GM12878 (cell line): ENCODE data around the gene PTPRJ. TPM values are rescaled to one million over a fixed set of nuclear protein-coding genes. Genes with fewer than 3 reads are reported as not detected.

Experiments
- ATAC-seq: fragments of 200-7000 bp; cut with Tn5 transposase; 3 replicates; pipeline ENCODE4 v1.9.1; 2020; ENCODE audit warnings: mild to moderate bottlenecking, moderate library complexity
- BruUV-seq: library from RNA; stranded (reverse); fragments of 400-500 nt; replicated peaks from 2 replicates; lab custom pipeline; 2021; lab: Mats Ljungman, UMichigan
- CTCF ChIA-PET: fragments of 300-600 bp; sonication (Branson Sonifier 250); formaldehyde crosslinking; extraction: SDS; loops from one replicate; lab custom pipeline; 2021; ENCODE audit warnings: inconsistent platforms; lab: Yijun Ruan, JAX
- POLR2A ChIA-PET: fragments of 350-600 bp; formaldehyde crosslinking; extraction: SDS; loops from one replicate; lab custom pipeline; 2021; ENCODE audit warnings: inconsistent platforms; lab: Charles Lee
- RAD21 ChIA-PET: fragments of 300-600 bp; sonication (Branson Sonifier 250); formaldehyde crosslinking; loops from one replicate; lab custom pipeline; 2023; ENCODE audit warnings: antibody characterized with exemption; ENCODE audit not compliant: unreplicated experiment; lab: Charles Lee
- SMC1A ChIA-PET: fragments of 300-600 bp; sonication (Branson Sonifier 250); formaldehyde crosslinking; loops from one replicate; lab custom pipeline; 2023; ENCODE audit not compliant: unreplicated experiment, uncharacterized antibody; lab: Charles Lee
- DNase-seq: peaks from one replicate; pipeline ENCODE4 v3.0.0-alpha.2; 2011; ENCODE audit warnings: low read depth, low spot score
- FAIRE-seq: peaks from 3 replicates; lab custom pipeline; 2011; peaks lifted over from hg19 to GRCh38; lab: Jason Lieb, UNC
- H2AFZ ChIP-seq: 2 replicates; pipeline ENCODE4 v1.6.0; 2011; ENCODE audit warnings: low read depth, low read length, control low read depth; ENCODE audit not compliant: control insufficient read depth
- H3K27ac ChIP-seq: 2 replicates; pipeline ENCODE4 v1.5.1; 2011; ENCODE audit warnings: control low read depth; ENCODE audit not compliant: control insufficient read depth, insufficient read depth
- H3K27me3 ChIP-seq, 2 experiments: replicated peaks in 1 of 2; 2 replicates each; pipeline versions ENCODE4 v1.6.0 to v1.6.1; 2011; ENCODE audit warnings: low read length in 1 of 2; ENCODE audit not compliant: control insufficient read depth in 2 of 2, insufficient read depth in 2 of 2
- H3K36me3 ChIP-seq, 2 experiments: 2 replicates each; pipeline ENCODE4 v1.5.1; 2011; ENCODE audit warnings: low read length in 1 of 2; ENCODE audit not compliant: control insufficient read depth in 2 of 2, insufficient read depth in 2 of 2
- H3K4me1 ChIP-seq: 2 replicates; pipeline ENCODE4 v1.6.1; 2011; ENCODE audit warnings: mild to moderate bottlenecking, low read length, moderate library complexity, mixed read lengths; ENCODE audit not compliant: control insufficient read depth, insufficient read depth
- H3K4me2 ChIP-seq: 2 replicates; pipeline ENCODE4 v1.6.0; 2011; ENCODE audit warnings: control low read depth; ENCODE audit not compliant: control insufficient read depth, insufficient read depth
- H3K4me3 ChIP-seq: fragments of 200-600 bp; sonication (generic); 2 replicates; pipeline ENCODE4 v1.5.1; 2016
- H3K79me2 ChIP-seq: 2 replicates; pipeline ENCODE4 v1.6.0; 2011; ENCODE audit warnings: low read length; ENCODE audit not compliant: control insufficient read depth, insufficient read depth
- H3K9ac ChIP-seq: 2 replicates; pipeline ENCODE4 v1.8.0; 2011; ENCODE audit warnings: low read length, control low read depth, mixed read lengths; ENCODE audit not compliant: control insufficient read depth, insufficient read depth
- H3K9me3 ChIP-seq: replicated peaks from 3 replicates; pipeline ENCODE4 v1.5.1; 2011; ENCODE audit warnings: mild to moderate bottlenecking, low read length; ENCODE audit not compliant: control insufficient read depth, insufficient read depth
- H4K20me1 ChIP-seq: 2 replicates; pipeline ENCODE4 v1.6.0; 2011; ENCODE audit not compliant: control insufficient read depth, insufficient read depth
- CHD4 ChIP-seq: fragments of 200-600 bp; sonication (generic); IDR thresholded peaks from 2 replicates; pipeline ENCODE4 v1.6.1; 2016; ENCODE audit warnings: mild to moderate bottlenecking
- KLF5 ChIP-seq: fragments of 450-650 bp; IDR thresholded peaks from 2 replicates; pipeline ENCODE4 v1.6.1; 2014; ENCODE audit warnings: mild to moderate bottlenecking; ENCODE audit not compliant: partially characterized antibody
- NFXL1 ChIP-seq: fragments of 450-650 bp; IDR thresholded peaks from 2 replicates; pipeline ENCODE4 v1.6.1; 2017; ENCODE audit warnings: antibody characterized with exemption, mild to moderate bottlenecking, borderline replicate concordance
- POU2F2 ChIP-seq: IDR thresholded peaks from 3 replicates; pipeline ENCODE4 v1.6.1; 2011; ENCODE audit warnings: low read depth, mild to moderate bottlenecking, low read length, borderline replicate concordance
- RUNX3 ChIP-seq: IDR thresholded peaks from 2 replicates; pipeline ENCODE4 v1.6.1; 2012; ENCODE audit warnings: low read length, inconsistent platforms
- TCF12 ChIP-seq: IDR thresholded peaks from 2 replicates; pipeline ENCODE4 v1.6.1; 2011; ENCODE audit warnings: low read depth, mild to moderate bottlenecking, low read length
- WGBS: methylation state at CpG from one replicate; pipeline ENCODE4 v1.1.6; 2016; ENCODE audit warnings: low lambda C conversion rate; ENCODE audit not compliant: insufficient replicate concordance, insufficient coverage; ENCODE audit errors: missing lambda C conversion rate; 5-methylcytosine and 5-hydroxymethylcytosine counted together
- in situ Hi-C: fragments of 300-500 bp; cut with MboI; formaldehyde crosslinking; loops from 9 replicates; pipeline ENCODE4 v1.14.3; 2018; ENCODE audit warnings: mixed read lengths
- intact Hi-C: fragments of 100-400 bp; cut with micrococcal nuclease; formaldehyde crosslinking; loops from one replicate; pipeline ENCODE4 v1.14.2; 2022; ENCODE audit not compliant: unreplicated experiment
- polyA plus RNA-seq, 11 experiments: library from polyadenylated mRNA; depleted of rRNA in 4 of 11; unstranded in 6 of 11; stranded (reverse) in 5 of 11; fragments of >200 nt; fragmentation: Nextera tagmentation in 4 of 11; fragmentation: Illumina TruSeq in 1 of 11; extraction: Ambion mirVana in 4 of 11; extraction: Trizol in 1 of 11; gene quantifications; 1 replicate in 1 of 11; 2 replicates in 10 of 11; pipeline versions ENCODE4 v1.2.1 to v1.2.3, GENCODE V29; 2011 to 2016; ENCODE audit warnings: inconsistent platforms in 2 of 11, missing spikeins in 2 of 11, low read depth in 1 of 11
- total RNA-seq, 4 experiments: library from RNA; depleted of rRNA in 3 of 4; stranded (reverse); fragments of >200 nt in 3 of 4; fragmentation: Illumina TruSeq in 1 of 4; extraction: Trizol in 1 of 4; gene quantifications; 2 replicates each; pipeline versions ENCODE4 v1.2.1 to v1.2.3, GENCODE V29; 2013 to 2021
- TF ChIP-seq, protein P1 (sequence below): fragments of 450-650 bp; IDR thresholded peaks from 2 replicates; pipeline ENCODE4 v1.6.1; 2017; ENCODE audit warnings: borderline replicate concordance
- TF ChIP-seq, protein P2 (sequence below): fragments of 450-650 bp; formaldehyde crosslinking; IDR thresholded peaks from 2 replicates; pipeline ENCODE4 v1.5.0; 2022; ENCODE audit warnings: mild to moderate bottlenecking, missing genetic modification characterization
- TF ChIP-seq, protein P3 (sequence below): fragments of 450-650 bp; formaldehyde crosslinking; IDR thresholded peaks from 2 replicates; pipeline ENCODE4 v1.4.0; 2020; ENCODE audit warnings: mild to moderate bottlenecking, moderate library complexity

The PTPRJ gene
- total and polyA plus RNA-seq, 10 of the 15 experiments (the other 5 are each of a cell fraction or from before 2014, with no cell fraction given), result 0.22 to 22.4 (median 7.4) TPM

DNA sequence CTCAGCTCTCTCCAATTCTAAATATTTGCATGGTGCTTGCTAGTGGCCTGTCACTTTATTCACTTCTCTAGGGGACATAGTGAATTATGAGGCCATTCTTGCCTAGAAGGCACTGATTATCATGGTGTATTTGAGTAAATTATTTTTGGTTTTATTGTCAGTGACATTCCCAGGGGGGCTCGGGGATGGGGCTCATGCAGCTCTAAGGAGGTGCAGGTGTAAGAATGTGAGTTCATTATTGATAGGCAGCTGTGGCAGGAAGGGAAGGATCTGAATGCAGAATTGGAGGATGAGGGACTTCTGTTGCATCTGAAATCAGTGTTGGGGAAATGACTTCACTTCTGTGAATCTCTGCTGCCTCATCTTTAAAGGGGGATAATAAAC, 182.5 kb downstream of the PTPRJ start:
- POLR2A ChIA-PET, result no interaction called here
- Histone ChIP-seq H3K9ac (no peak overlapping the region), H3K36me3 (peaks cover 0 to 11% of the 10 kb centered on the region in 2 experiments; a peak in 2 of 4 replicates), H3K27ac (no peak overlapping the region), H3K9me3 (no peaks in the 10 kb centered on the region), H3K4me3 (no peak overlapping the region), H3K27me3 (no peaks in the 10 kb centered on the region), H3K4me1 (no peaks in the 10 kb centered on the region), H2AFZ (no peak overlapping the region), H4K20me1 (no peaks in the 10 kb centered on the region), H3K4me2 (no peak overlapping the region), H3K79me2 (no peaks in the 10 kb centered on the region)
- ATAC-seq, result no peak
- no TSS peak for BruUV-seq
- CTCF ChIA-PET, result interaction anchor here (1.0 kb wide), 1 partner anchor 18 kb away, joined by 4 read pairs; no protein-coding TSS in a partner anchor
- in situ Hi-C loops (no loop called here), intact Hi-C loops (no loop called here)
- FAIRE-seq, result no peak
- WGBS, result 0% methylated on average over 1 of the region's 1 CpG
- TF ChIP-seq, protein P1, sequence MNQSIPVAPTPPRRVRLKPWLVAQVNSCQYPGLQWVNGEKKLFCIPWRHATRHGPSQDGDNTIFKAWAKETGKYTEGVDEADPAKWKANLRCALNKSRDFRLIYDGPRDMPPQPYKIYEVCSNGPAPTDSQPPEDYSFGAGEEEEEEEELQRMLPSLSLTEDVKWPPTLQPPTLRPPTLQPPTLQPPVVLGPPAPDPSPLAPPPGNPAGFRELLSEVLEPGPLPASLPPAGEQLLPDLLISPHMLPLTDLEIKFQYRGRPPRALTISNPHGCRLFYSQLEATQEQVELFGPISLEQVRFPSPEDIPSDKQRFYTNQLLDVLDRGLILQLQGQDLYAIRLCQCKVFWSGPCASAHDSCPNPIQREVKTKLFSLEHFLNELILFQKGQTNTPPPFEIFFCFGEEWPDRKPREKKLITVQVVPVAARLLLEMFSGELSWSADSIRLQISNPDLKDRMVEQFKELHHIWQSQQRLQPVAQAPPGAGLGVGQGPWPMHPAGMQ, result no peak
- TF ChIP-seq RUNX3, result no peak
- TF ChIP-seq, protein P2, sequence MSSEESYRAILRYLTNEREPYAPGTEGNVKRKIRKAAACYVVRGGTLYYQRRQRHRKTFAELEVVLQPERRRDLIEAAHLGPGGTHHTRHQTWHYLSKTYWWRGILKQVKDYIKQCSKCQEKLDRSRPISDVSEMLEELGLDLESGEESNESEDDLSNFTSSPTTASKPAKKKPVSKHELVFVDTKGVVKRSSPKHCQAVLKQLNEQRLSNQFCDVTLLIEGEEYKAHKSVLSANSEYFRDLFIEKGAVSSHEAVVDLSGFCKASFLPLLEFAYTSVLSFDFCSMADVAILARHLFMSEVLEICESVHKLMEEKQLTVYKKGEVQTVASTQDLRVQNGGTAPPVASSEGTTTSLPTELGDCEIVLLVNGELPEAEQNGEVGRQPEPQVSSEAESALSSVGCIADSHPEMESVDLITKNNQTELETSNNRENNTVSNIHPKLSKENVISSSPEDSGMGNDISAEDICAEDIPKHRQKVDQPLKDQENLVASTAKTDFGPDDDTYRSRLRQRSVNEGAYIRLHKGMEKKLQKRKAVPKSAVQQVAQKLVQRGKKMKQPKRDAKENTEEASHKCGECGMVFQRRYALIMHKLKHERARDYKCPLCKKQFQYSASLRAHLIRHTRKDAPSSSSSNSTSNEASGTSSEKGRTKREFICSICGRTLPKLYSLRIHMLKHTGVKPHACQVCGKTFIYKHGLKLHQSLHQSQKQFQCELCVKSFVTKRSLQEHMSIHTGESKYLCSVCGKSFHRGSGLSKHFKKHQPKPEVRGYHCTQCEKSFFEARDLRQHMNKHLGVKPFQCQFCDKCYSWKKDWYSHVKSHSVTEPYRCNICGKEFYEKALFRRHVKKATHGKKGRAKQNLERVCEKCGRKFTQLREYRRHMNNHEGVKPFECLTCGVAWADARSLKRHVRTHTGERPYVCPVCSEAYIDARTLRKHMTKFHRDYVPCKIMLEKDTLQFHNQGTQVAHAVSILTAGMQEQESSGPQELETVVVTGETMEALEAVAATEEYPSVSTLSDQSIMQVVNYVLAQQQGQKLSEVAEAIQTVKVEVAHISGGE (CRISPR knock-in tag), result no peak
- no peak for TF ChIP-seq POU2F2
- no peak for TF ChIP-seq KLF5
- no peak for TF ChIP-seq CHD4
- TF ChIP-seq, protein P3, sequence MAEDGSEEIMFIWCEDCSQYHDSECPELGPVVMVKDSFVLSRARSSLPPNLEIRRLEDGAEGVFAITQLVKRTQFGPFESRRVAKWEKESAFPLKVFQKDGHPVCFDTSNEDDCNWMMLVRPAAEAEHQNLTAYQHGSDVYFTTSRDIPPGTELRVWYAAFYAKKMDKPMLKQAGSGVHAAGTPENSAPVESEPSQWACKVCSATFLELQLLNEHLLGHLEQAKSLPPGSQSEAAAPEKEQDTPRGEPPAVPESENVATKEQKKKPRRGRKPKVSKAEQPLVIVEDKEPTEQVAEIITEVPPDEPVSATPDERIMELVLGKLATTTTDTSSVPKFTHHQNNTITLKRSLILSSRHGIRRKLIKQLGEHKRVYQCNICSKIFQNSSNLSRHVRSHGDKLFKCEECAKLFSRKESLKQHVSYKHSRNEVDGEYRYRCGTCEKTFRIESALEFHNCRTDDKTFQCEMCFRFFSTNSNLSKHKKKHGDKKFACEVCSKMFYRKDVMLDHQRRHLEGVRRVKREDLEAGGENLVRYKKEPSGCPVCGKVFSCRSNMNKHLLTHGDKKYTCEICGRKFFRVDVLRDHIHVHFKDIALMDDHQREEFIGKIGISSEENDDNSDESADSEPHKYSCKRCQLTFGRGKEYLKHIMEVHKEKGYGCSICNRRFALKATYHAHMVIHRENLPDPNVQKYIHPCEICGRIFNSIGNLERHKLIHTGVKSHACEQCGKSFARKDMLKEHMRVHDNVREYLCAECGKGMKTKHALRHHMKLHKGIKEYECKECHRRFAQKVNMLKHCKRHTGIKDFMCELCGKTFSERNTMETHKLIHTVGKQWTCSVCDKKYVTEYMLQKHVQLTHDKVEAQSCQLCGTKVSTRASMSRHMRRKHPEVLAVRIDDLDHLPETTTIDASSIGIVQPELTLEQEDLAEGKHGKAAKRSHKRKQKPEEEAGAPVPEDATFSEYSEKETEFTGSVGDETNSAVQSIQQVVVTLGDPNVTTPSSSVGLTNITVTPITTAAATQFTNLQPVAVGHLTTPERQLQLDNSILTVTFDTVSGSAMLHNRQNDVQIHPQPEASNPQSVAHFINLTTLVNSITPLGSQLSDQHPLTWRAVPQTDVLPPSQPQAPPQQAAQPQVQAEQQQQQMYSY, result no peak
- no peak for TF ChIP-seq TCF12
- TF ChIP-seq NFXL1, result no peak
- RAD21 ChIA-PET, result interaction anchor here (1.3 kb wide), 1 partner anchor 228 kb away, joined by 3 read pairs; no protein-coding TSS in a partner anchor
- SMC1A ChIA-PET, result interaction anchor here (0.6 kb wide), 1 partner anchor 275 kb away, joined by 3 read pairs; no protein-coding TSS in a partner anchor
- DNase-seq, result no peak
